ENCODE data around the gene FGFRL1.
"Not testable (repeated sequence)": the region's sequence is repeated elsewhere in the genome, so short reads cannot be mapped to it uniquely, and the experiment has no call there.

Gene FGFRL1

DNA sequence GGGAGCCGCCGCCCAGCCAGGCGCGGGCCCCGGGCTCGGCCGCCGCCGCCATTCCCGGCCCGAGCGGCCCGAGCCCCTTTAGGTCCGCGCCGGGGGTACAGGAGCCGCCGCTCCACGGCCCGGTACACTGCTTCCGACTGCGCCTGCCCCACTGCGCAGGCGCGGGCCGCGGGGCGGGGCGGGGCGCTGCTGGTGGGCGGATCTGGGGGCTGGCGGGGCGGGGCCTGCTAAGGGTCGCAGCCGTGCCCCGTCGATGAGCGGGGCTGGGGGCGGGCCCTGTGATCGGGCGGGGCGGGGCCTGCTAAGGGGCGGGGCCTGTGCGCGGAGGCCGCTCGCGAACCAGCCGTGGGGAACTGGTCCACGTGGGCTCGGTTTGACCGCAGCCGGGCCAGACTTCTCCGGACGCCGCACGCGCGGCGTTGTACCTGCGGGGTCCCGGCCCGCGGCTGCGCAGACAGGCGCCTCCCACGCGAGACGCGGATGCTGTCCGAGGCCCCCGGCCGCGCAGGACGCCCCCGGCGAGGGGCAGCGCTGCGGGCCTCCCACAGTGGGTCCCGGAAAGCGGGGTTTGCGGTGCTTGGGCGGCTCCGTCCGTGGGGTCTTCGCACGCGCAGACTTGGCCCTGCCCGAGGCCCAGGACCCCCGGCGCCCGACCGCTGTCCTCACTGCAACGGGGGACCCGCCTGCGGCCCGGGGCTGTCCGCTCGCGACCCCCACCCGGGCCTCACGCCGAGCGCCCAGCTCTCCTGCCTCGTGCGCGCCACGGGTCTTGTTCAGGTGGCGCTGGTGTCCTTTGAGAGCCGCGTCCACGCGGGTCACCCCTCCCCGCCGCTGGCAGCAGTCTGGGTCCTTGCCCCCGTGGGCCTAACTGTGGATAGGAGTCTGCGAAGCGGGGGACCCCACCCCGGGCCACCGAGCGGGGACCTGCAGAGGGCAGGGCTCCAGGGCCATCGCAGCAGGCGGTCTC lies 37.7 kb upstream of the FGFRL1 start, which contains the start of gene DGKQ:
Gene DGKQ, minus strand, starts transcription at position 139 of the 967 bp plus-strand sequence. Its CDS starts 87 bp downstream, at position 52.
- DNase-seq, result peak in 1 of 2 experiments; percentile 47

DNA sequence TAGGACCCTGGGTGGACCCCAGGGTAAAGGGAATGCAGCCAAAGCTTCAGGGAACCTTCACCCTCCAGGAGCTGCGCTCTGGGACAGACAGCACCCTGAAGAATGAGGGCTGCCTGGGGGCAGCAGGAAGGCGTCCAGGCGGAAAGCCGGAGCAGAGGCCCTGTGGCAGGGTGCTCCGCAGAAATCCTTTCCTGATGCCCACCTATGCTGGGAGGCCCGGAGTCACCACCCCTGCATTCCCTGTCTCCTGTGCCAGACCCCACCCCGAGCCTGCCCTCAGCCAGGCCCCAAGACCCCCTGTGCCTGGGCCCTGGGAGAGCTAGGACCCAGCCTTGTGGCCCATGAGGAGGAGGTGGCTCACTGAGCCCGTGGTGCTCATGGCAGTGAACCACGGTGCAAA lies 36.8 kb upstream of the FGFRL1 start:
- DNase-seq, result no peak

GRCh38 chr4:976016-976415 lies 35.4 kb upstream of the FGFRL1 start:
- DNase-seq, result not testable (repeated sequence)

DNA sequence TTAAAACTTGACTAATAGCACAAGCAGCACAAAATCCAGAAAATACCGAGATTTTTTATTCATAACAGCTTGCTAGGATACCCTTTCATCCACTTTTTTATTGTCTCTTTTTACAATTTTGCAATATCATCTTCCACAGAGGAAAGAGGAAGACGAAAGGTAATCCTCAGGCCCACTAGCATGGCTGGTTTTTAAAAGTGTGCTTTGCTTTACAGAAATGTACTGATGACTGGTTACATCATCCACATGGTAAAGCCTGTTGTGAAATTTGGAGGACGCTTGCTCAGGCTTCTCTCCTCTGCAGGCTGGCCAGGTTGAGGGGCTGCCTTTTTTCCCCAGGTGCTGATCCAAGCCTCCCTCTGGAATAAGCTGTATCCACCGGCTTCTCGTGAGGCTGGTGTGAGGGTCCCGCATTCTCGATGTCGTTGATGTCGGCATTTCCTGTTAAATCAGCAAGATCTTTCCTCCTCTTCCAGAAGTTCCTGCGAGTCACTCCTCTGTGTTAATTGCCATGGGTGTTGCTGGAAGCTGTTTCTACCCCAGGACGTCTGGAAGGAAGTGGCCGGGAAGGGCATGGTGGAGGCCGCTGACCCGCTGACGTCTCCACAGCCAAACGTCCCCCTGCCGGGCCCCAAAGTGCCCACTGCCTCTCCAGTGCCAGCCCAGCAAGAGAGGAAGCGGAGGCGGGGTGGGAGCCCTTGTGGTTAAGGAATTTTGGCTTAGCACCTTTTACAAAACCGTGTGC lies 32.3 kb upstream of the FGFRL1 start:
- no peak for DNase-seq

DNA sequence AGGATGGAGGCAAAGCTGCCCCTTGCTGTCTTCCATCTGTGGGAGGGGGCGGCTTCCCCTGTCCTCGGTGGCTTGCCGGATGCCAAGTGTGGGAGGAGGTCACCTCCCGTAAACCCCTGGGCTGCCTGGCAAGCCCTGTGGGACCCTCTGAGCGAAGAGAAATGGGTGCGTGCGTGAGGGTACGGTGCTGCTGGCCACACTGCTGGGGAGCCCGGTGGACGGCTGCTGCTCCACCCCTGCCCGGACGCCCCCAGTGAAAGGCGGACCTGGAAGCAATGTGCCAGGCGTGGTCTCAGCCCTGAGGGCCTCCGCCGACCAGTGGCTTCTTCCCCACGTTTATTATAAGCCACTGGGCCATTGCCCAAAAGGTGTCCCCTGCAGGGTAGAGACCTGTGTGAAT lies 29.1 kb upstream of the FGFRL1 start:
- DNase-seq, result no peak

DNA sequence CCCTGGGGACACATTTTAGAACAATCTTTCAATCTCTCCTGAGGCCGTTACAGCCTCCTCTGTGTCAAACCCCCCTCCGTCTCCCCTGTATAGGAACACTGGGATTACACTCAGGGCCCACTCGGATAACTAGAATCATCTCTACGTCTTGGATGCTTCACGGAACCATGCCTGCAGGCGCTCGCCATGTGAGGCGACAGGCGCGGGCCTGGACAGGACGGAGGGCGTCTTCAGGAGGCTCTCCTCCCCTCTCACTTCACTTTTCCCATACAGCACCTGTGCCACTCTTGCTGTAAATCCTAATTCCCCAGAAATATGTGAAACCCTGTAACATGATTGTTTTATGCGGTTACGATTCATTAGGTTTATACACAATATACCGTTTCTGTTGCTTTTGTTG lies 28.6 kb upstream of the FGFRL1 start:
- no peak for DNase-seq

DNA sequence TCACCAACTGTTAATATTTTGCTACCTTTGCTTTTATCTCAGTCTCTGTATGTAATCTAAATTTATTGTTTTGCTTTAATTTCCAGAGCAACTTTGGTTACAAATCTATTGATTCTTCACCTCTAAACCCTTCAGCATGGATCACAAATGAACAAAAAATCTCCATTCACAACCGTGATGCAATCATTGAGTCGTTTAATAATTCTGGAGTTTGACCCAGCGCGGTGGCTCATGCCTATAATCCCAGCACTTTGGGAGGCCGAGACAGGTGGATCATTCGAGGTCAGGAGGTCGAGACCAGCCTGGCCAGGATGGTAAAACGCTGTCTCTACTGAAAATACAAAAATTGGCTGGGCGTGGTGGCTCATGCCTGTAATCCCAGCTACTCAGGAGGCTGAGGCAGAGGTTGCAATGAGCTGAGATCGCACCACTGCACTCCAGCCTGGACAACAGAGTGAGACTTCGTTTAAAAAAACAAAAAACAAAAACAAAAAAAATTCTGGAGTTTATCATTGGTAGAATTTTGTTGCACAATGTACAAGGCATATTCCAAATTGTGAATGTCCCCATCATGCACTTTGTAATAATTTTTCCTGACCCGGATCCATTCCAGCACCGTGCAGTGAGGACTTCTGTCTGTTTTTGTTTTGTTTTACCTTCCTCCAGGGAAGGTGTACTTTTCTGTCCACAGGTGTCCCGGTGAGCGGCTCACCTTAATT lies 26.9 kb upstream of the FGFRL1 start:
- DNase-seq, result no peak

- DNase-seq, result no peak
These were observed 26.1 kb upstream of the FGFRL1 start for GRCh38 chr4:985123-985830.

DNA sequence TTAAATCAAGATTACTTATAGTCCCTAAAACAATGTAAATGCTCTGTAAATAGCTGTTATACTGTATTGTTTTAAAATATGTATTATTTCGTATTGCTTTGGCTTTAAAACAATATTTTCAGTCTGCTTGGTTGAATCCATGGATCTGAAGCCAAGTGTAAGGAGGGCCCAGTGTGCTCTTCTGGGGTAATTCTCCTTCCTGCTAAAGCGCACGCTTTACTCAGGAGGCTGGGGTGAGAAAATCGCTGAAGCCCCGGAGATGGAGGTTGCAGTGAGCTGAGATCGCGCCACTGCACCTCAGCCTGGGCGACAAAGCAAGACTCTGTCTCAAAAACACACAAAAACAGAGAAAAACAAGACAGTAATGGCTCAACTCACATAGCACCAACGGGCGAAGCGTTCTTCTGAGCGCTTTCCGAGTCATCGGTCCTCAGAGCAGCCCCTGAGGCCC lies 25.0 kb upstream of the FGFRL1 start:
- peak in 1 of 2 experiments; percentile 57 for DNase-seq

DNA sequence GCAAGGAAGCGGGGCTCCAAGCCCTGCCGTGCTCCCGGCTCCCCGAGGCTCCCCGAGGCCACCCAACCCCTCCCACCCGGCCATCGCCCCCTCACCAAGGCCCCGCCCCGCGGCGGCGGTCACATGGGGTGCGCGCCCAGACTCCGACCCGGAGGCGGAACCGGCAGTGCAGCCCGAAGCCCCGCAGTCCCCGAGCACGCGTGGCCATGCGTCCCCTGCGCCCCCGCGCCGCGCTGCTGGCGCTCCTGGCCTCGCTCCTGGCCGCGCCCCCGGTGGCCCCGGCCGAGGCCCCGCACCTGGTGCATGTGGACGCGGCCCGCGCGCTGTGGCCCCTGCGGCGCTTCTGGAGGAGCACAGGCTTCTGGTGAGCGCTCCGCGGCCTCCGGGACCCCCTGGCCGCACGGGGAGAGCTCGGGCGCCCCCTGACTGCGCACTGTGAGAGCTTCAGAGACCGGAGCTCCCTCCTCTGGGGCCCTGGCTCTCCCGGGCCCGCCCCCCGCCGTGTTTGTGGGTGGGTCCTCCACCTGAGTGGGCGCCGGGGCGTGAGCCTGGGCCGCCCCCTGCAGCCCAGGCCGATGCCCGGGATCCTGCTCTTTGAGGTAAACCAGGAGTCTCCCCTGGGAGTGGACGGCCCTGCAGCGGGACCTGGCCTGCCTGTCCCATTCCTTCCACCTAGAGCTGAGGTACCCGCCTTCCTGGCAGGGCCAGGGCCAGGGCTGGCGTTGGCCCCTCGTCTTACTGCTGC lies 24.4 kb upstream of the FGFRL1 start, which contains the start of gene IDUA:
Gene IDUA, plus strand, starts transcription at position 166 of the 745 bp plus-strand sequence. Its CDS starts 41 bp downstream, at position 207.
- peak; percentile 59 to 81 for DNase-seq

- no peak for DNase-seq
These were observed 23.6 kb upstream of the FGFRL1 start for GRCh38 chr4:987624-988513.

- DNase-seq, result peak in 1 of 2 experiments; percentile 37
These were observed 22.4 kb upstream of the FGFRL1 start for GRCh38 chr4:988726-989721.

DNA sequence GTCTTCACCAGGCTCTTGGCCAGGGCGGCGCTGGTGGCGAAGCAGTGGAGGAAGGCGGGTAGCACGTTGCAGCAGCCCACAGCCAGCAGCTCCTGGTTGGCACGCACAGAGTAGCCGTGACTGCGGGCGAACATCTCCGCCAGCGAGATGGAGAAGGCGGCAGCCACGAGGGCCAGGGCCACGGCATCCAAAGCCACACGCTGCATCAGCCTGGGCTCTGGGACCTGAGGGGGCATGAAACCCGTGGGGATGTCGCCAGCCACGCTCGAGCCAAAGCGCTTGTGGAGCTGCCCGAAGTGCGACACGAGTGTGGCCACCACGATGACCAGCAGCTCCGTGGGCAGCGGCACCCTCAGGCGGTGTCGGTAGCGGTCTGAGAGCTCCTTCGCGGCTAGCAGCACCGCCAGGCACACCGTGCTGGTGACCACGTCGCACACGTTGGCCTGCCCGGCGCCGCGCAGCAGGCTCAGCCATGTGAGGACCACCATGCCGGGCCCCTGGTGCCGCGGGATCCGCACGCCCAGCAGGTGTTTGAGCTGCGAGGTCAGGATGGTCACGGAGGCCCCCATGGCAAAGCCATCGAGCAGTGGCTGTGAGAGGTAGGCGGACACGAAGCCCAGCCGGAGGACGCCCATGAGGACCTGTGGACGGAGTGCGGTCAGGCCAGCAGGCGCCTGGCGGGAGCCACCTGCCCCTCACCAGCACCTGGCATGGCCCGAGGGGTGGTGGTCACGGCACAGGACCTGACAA lies 21.5 kb upstream of the FGFRL1 start:
- DNase-seq, result no peak

DNA sequence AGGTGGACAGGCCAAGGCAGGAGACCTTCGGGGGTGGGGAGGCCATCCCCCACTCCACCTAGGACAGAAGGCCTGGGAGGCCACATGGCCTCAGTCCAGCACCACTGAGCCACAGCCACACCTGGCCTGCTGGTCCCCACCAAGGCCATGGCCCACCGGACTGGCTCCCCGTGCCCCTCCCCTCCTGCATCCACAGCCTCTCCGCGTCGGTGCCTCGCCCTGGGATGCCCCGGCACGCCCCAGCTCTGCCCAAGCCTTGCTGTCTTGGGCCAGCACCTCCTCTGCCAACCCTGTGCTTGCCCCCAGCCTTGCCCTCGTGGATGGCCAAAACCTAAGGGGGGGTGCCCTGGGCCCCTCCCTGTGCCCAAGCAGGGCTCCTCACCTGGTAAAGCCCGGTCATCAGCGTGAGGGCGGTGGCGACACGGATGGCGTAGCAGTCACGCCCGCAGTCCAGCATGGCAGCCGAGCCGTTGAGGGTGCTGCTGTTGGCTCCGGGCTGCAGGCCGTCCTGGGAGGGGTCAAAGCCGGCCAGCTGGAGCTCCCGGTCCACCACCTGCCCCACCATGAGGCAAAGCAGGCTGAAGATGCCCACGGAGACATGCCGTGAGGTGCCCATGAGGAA lies 20.6 kb upstream of the FGFRL1 start:
- DNase-seq, result no peak

GRCh38 chr4:991451-992296 lies 19.8 kb upstream of the FGFRL1 start:
- no peak for DNase-seq

DNA sequence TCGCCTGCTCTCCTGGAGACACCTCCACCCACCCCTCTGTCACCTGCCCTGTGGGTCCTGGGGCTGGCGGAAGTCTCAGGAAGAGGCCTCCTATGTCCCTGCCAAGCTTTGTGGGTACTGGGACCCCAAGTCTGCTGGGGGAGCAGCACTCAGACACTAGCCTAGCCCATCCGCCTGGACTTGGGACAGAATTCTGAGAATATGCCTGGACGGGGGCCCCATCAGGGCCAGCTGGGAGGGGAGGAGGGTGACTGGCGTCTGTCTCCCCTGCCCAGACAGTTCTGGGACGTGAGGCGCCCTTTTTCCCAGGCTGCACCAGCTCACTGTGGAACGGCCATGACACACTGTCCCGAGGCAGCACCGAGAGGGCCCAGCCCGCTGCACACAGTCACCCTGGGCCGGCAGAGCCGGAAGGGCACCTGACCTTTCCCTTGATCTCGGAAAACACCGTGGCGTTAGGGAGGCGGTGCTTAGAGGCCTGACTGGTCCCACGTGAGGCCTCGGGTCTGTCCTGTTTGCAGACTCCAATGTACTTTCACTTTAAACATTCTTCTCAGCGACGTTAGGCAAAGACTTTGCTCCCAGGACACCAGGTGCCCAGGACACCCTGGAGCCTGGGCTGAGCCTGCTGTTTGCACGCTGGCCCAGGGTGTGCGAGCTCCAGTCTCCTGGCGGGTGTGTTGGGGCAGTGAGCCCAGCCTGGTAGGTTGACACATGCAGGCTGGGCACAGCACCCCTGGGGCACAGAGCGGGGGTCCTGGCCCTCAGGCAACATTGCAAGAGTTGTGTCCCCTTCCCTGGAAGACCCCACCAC lies 18.9 kb upstream of the FGFRL1 start:
- DNase-seq, result no peak
